ENCODE results near the gene PGAM4.

PGAM4 gene

GRCh38 chrX:77969538-77969937, at the start of gene PGAM4:
Gene PGAM4 (minus strand): TSS chrX:77969638. CDS start chrX:77969638, 0 bp downstream.
- Mint-ChIP-seq H3K36me3 (ENCODE audit: low read depth) (no peaks in the 10 kb centered on the region), H3K4me3 (no peak within 1 kb of the TSS), H3K27me3 (no peaks in the 10 kb centered on the region), H3K27ac (no peak within 1 kb of the TSS), H3K9me3 (no peaks in the 10 kb centered on the region), H3K4me1 (peaks cover 7% of the 10 kb centered on the region)
- DNase-seq (no peak), ATAC-seq (no peak)

DNA sequence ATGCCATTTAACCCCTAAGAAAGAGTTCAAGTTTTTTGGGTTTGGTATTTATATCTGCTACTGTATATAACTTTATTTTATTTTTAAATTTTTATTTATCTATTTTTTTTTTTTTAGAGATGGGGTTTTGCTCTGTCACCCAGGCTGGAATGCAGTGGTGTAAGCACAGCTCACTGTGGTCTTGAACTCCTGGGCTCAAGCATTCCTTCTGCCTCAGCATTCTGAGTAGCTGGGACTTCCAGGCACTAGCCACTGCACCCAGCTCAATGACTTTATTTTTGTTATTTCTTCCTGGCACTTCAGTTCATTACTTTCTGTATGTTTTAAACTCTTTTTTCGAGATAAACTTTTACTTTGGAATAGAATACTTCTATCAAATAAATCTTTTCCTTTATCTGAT, 42.4 kb upstream of the PGAM4 start:
- Mint-ChIP-seq H3K27ac (no peak overlapping the region), H3K36me3 (ENCODE audit: low read depth) (peaks cover 6% of the 10 kb centered on the region), H3K27me3 (no peaks in the 10 kb centered on the region), H3K4me3 (no peak overlapping the region), H3K4me1 (no peaks in the 10 kb centered on the region), H3K9me3 (no peaks in the 10 kb centered on the region)
- DNase-seq (no peak), ATAC-seq (no peak)

DNA sequence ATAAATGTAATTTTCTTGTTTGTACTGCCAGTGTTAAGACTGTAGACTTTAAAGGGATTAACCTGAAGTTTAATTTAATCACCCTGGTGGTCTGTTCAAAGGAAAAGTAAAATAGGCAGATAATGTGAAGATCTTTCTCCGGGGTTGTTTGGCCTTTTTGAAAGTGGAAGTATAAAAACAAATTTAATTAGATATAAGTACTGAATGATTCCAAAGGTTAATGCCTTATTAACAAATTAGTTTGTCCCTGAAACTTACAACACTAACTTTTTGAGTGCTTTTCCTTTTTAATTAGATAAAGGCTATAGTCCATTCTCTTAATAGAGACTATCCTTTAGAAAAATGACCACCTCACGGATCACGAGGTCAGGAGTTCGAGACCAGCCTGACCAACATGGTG, 10.4 kb upstream of the PGAM4 start:
- Mint-ChIP-seq H3K36me3 (ENCODE audit: low read depth) (peaks cover 3% of the 10 kb centered on the region), H3K27me3 (no peaks in the 10 kb centered on the region), H3K27ac (no peak overlapping the region), H3K9me3 (no peaks in the 10 kb centered on the region), H3K4me3 (no peak overlapping the region), H3K4me1 (no peaks in the 10 kb centered on the region)
- ATAC-seq (no peak), DNase-seq (no peak)

- peaks cover 1% of the 10 kb centered on the region for H3K36me3 Mint-ChIP-seq (ENCODE audit: low read depth)
- no peaks in the 10 kb centered on the region for H3K9me3 Mint-ChIP-seq
- H3K27me3 Mint-ChIP-seq, result no peaks in the 10 kb centered on the region
- H3K27ac Mint-ChIP-seq, result no peak overlapping the region
- H3K4me3 Mint-ChIP-seq, result no peak overlapping the region
- DNase-seq (no peak), ATAC-seq (no peak)
- no peaks in the 10 kb centered on the region for H3K4me1 Mint-ChIP-seq
Measured at GRCh38 chrX:77977518-77977917, 8.1 kb upstream of the PGAM4 start.

DNA sequence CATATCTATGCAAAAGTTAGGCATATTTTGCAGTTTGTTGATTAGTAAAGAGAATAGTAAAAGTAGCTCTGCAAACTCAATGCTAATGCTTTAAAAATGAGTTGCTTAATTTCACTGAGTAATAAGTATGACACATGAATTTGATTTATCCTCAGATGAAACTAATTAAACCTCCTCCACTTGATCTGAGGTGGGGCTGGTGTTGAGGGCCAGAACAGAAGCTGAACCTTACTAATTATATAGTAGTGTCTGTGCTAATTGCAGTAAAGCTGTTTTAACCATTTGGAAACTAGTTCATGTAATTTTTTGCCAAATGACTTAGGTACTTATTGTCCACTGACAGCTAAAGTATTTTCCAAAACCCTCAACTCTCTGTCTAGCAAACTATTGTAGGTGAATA, 7.7 kb upstream of the PGAM4 start:
- Mint-ChIP-seq H3K4me1 (no peaks in the 10 kb centered on the region), H3K9me3 (no peaks in the 10 kb centered on the region), H3K36me3 (ENCODE audit: low read depth) (peaks cover 1% of the 10 kb centered on the region), H3K4me3 (no peak overlapping the region), H3K27me3 (no peaks in the 10 kb centered on the region), H3K27ac (no peak overlapping the region)
- no peak for ATAC-seq
- DNase-seq, result no peak

GRCh38 chrX:77975755-77976154, 6.3 kb upstream of the PGAM4 start:
- H3K27ac Mint-ChIP-seq, result no peak overlapping the region
- no peak overlapping the region for H3K4me3 Mint-ChIP-seq
- no peaks in the 10 kb centered on the region for H3K4me1 Mint-ChIP-seq
- ATAC-seq (no peak), DNase-seq (no peak)
- H3K9me3 Mint-ChIP-seq, result no peaks in the 10 kb centered on the region
- H3K27me3 Mint-ChIP-seq, result no peaks in the 10 kb centered on the region
- peaks cover 1% of the 10 kb centered on the region for H3K36me3 Mint-ChIP-seq (ENCODE audit: low read depth)

DNA sequence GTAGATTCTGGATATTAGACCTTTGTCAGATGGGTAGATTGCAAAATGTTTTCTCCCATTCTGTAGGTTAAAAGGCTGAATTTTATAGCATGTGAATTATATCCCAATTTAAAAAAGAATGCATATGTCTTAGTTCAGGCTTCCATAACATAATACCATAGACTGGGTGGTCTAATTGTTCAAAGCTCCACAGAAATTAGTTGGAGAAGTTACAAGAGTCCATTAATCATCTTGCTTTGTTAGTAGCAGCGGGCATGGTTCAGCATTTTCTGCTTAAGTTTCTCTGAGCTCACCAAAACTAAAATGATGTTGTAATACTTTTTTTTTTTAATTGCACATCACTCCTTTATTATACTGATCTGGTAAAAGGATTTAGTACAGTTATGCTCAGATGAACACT, 1.8 kb downstream of the PGAM4 start:
- Mint-ChIP-seq H3K36me3 (ENCODE audit: low read depth) (no peaks in the 10 kb centered on the region), H3K4me3 (no peak overlapping the region), H3K27me3 (no peaks in the 10 kb centered on the region), H3K27ac (no peak overlapping the region), H3K9me3 (no peaks in the 10 kb centered on the region), H3K4me1 (peaks cover 13% of the 10 kb centered on the region)
- DNase-seq (no peak), ATAC-seq (no peak)

GRCh38 chrX:77966361-77966760, 3.1 kb downstream of the PGAM4 start:
- H3K36me3 Mint-ChIP-seq (ENCODE audit: low read depth), result no peaks in the 10 kb centered on the region
- H3K4me1 Mint-ChIP-seq, result peaks cover 25% of the 10 kb centered on the region
- DNase-seq, result no peak
- no peak for ATAC-seq
- no peak overlapping the region for H3K27ac Mint-ChIP-seq
- H3K9me3 Mint-ChIP-seq, result no peaks in the 10 kb centered on the region
- H3K27me3 Mint-ChIP-seq, result no peaks in the 10 kb centered on the region
- H3K4me3 Mint-ChIP-seq, result no peak overlapping the region

GRCh38 chrX:77962068-77962902, 7.2 kb downstream of the PGAM4 start:
- peaks cover 49% of the 10 kb centered on the region for H3K4me1 Mint-ChIP-seq
- H3K4me3 Mint-ChIP-seq, result peak overlapping the region; percentile 75
- ATAC-seq (peak; percentile 51), DNase-seq (no peak)
- H3K9me3 Mint-ChIP-seq, result no peaks in the 10 kb centered on the region
- no peaks in the 10 kb centered on the region for H3K36me3 Mint-ChIP-seq (ENCODE audit: low read depth)
- H3K27ac Mint-ChIP-seq, result peak overlapping the region; percentile 93
- H3K27me3 Mint-ChIP-seq, result no peaks in the 10 kb centered on the region

DNA sequence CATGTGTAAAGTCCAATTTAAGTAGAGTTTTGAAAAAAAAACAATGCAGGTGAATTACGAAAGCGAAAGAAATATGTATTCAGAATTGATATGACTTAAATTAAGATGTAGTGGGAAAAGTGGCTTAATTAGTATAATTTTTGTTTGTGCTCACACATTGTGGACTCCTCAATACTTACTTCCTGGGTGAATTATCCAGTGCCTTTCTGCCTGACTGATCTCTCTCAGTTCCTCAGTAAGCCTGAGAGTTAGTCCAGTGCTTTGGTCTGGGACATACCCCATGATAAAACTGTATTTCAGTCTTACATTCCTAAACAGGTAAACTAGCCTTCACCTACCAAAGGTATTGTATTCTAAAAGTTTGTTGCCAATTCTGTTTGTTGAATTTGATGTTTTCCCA, 8.4 kb downstream of the PGAM4 start:
- no peaks in the 10 kb centered on the region for H3K27me3 Mint-ChIP-seq
- peaks cover 3% of the 10 kb centered on the region for H3K36me3 Mint-ChIP-seq (ENCODE audit: low read depth)
- no peaks in the 10 kb centered on the region for H3K9me3 Mint-ChIP-seq
- peak overlapping the region; percentile 93 for H3K27ac Mint-ChIP-seq
- peaks cover 46% of the 10 kb centered on the region for H3K4me1 Mint-ChIP-seq
- ATAC-seq (peak; percentile 51), DNase-seq (no peak)
- peak overlapping the region; percentile 75 for H3K4me3 Mint-ChIP-seq

- peak overlapping the region; percentile 93 for H3K27ac Mint-ChIP-seq
- ATAC-seq (peak; percentile 80), DNase-seq (no peak)
- no peaks in the 10 kb centered on the region for H3K27me3 Mint-ChIP-seq
- peaks cover 2% of the 10 kb centered on the region for H3K9me3 Mint-ChIP-seq
- peak overlapping the region; percentile 75 for H3K4me3 Mint-ChIP-seq
- H3K4me1 Mint-ChIP-seq, result peaks cover 47% of the 10 kb centered on the region
- H3K36me3 Mint-ChIP-seq (ENCODE audit: low read depth), result peaks cover 5% of the 10 kb centered on the region
Measured at GRCh38 chrX:77960567-77960966, 8.9 kb downstream of the PGAM4 start.

- Mint-ChIP-seq H3K36me3 (ENCODE audit: low read depth) (peaks cover 5% of the 10 kb centered on the region), H3K4me3 (no peak overlapping the region), H3K27ac (no peak overlapping the region), H3K9me3 (peaks cover 3% of the 10 kb centered on the region), H3K27me3 (no peaks in the 10 kb centered on the region), H3K4me1 (peaks cover 13% of the 10 kb centered on the region)
- ATAC-seq (no peak), DNase-seq (no peak)
Measured at GRCh38 chrX:77953708-77954107, 15.7 kb downstream of the PGAM4 start.

- Mint-ChIP-seq H3K4me3 (no peak overlapping the region), H3K9me3 (peaks cover 3% of the 10 kb centered on the region), H3K27me3 (no peaks in the 10 kb centered on the region), H3K27ac (no peak overlapping the region), H3K36me3 (ENCODE audit: low read depth) (peaks cover 5% of the 10 kb centered on the region), H3K4me1 (peaks cover 13% of the 10 kb centered on the region)
- ATAC-seq, result no peak
- no peak for DNase-seq
Measured at GRCh38 chrX:77953302-77953701, 16.1 kb downstream of the PGAM4 start.

- ATAC-seq (no peak), DNase-seq (no peak)
- Mint-ChIP-seq H3K27ac (no peak overlapping the region), H3K4me3 (no peak overlapping the region), H3K4me1 (peaks cover 8% of the 10 kb centered on the region), H3K36me3 (ENCODE audit: low read depth) (peaks cover 6% of the 10 kb centered on the region), H3K9me3 (peaks cover 3% of the 10 kb centered on the region), H3K27me3 (no peaks in the 10 kb centered on the region)
Measured at GRCh38 chrX:77952173-77952572, 17.3 kb downstream of the PGAM4 start.

GRCh38 chrX:77949840-77950239, 19.6 kb downstream of the PGAM4 start:
- Mint-ChIP-seq H3K27me3 (no peaks in the 10 kb centered on the region), H3K4me1 (peaks cover 6% of the 10 kb centered on the region), H3K27ac (no peak overlapping the region), H3K4me3 (no peak overlapping the region), H3K36me3 (ENCODE audit: low read depth) (peaks cover 3% of the 10 kb centered on the region), H3K9me3 (no peaks in the 10 kb centered on the region)
- DNase-seq, result no peak
- no peak for ATAC-seq
